Common myeloid progenitor, CD34-positive (primary cell): ENCODE results near the gene FREM1.

Experiments
- CTCF ChIA-PET: fragments of 350-600 bp; sonication (Branson Sonifier 250); formaldehyde crosslinking; loops from one replicate; lab custom pipeline; 2021; ENCODE audit warnings: antibody characterized with exemption; lab: Charles Lee
- POLR2A ChIA-PET: fragments of 350-600 bp; sonication (Branson Sonifier 250); formaldehyde crosslinking; loops from one replicate; lab custom pipeline; 2021; ENCODE audit warnings: antibody characterized with exemption; lab: Charles Lee
- DNase-seq, 3 donors: peaks; one replicate each; pipeline versions ENCODE4 v3.0.0 to v3.0.0-alpha.2; 2013
- H3K27ac ChIP-seq, 2 experiments: 1 replicate in 1 of 2; 2 replicates in 1 of 2; pipeline ENCODE4 v1.7.0; 2013; ENCODE audit warnings: inconsistent platforms in 2 of 2, low read length in 2 of 2, mild to moderate bottlenecking in 2 of 2, low read depth in 1 of 2, moderate library complexity in 1 of 2; ENCODE audit not compliant: severe bottlenecking in 2 of 2, insufficient read depth in 1 of 2, poor library complexity in 1 of 2
- H3K27me3 ChIP-seq, 5 experiments: replicated peaks in 2 of 5; 1 replicate in 3 of 5; 2 replicates in 2 of 5; pipeline versions ENCODE4 v1.6.1 to v1.7.0; 2013; ENCODE audit warnings: low read length in 4 of 5, mild to moderate bottlenecking in 2 of 5, moderate library complexity in 2 of 5, inconsistent platforms in 1 of 5; ENCODE audit not compliant: insufficient read depth in 5 of 5, control insufficient read depth in 4 of 5
- H3K36me3 ChIP-seq, 4 experiments: 1 replicate in 2 of 4; 2 replicates in 2 of 4; pipeline versions ENCODE4 v1.6.1 to v1.7.0; 2013; ENCODE audit warnings: low read length in 3 of 4, control low read depth in 1 of 4, mild to moderate bottlenecking in 1 of 4; ENCODE audit not compliant: control insufficient read depth in 4 of 4, insufficient read depth in 4 of 4
- H3K4me1 ChIP-seq, 4 experiments: 1 replicate in 3 of 4; 2 replicates in 1 of 4; pipeline versions ENCODE4 v1.6.1 to v1.7.1; 2013; ENCODE audit warnings: low read length in 3 of 4, mild to moderate bottlenecking in 3 of 4, control low read depth in 1 of 4, inconsistent platforms in 1 of 4, moderate library complexity in 1 of 4; ENCODE audit not compliant: control insufficient read depth in 4 of 4, insufficient read depth in 4 of 4; ENCODE audit errors: control extremely low read depth in 1 of 4
- H3K4me3 ChIP-seq, 7 experiments: 1 replicate in 4 of 7; 2 replicates in 3 of 7; pipeline versions ENCODE4 v1.5.1 to v1.7.0; 2013; ENCODE audit warnings: mild to moderate bottlenecking in 7 of 7, low read length in 6 of 7, moderate library complexity in 6 of 7, inconsistent platforms in 2 of 7, low read depth in 2 of 7, control low read depth in 1 of 7; ENCODE audit not compliant: insufficient read depth in 4 of 7, control insufficient read depth in 1 of 7; ENCODE audit errors: extremely low read depth in 1 of 7
- H3K9me3 ChIP-seq, 5 experiments: 1 replicate in 4 of 5; 2 replicates in 1 of 5; pipeline versions ENCODE4 v1.6.1 to v1.7.1; 2013; ENCODE audit warnings: low read length in 4 of 5, mild to moderate bottlenecking in 2 of 5, inconsistent platforms in 1 of 5, low read depth in 1 of 5, moderate library complexity in 1 of 5; ENCODE audit not compliant: control insufficient read depth in 4 of 5, insufficient read depth in 2 of 5; ENCODE audit errors: control extremely low read depth in 1 of 5
- WGBS: methylation state at CpG from one replicate; pipeline ENCODE4 v1.1.5; 2013; ENCODE audit not compliant: insufficient coverage; 5-methylcytosine and 5-hydroxymethylcytosine counted together

Gene FREM1

DNA sequence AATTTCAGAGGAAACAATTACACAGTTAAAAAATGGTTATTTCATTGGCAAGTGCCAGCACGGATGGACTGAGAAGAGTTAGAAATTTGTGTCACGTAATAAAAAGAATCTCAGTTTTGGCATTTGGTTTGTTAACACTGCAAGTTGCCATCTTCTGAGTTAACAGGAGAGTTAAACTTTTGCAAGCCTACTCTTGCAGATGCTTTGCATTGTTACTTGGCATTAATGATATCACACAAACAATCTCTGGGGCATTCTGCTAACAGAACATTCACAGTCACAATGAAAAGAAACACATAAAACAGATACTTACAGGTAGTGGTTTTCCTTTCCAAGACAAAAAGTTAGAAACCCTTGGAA lies 647 bp downstream of the FREM1 start:
- ChIA-PET POLR2A (interaction anchor here (0.6 kb wide), 1 partner anchor 25 kb away, joined by 3 read pairs; no protein-coding TSS in a partner anchor), CTCF (no interaction called here)
- Histone ChIP-seq H3K9me3 (no peaks in the 10 kb centered on the region), H3K4me3 (peak overlapping the region in 4 of 7 experiments; percentile 21 to 76 (median 60)), H3K27ac (peak overlapping the region in 1 of 2 experiments; percentile 30), H3K27me3 (no peaks in the 10 kb centered on the region), H3K4me1 (peaks cover 0 to 43% (median 5%) of the 10 kb centered on the region in 4 experiments), H3K36me3 (no peaks in the 10 kb centered on the region)
- no peak for DNase-seq
- no CpG with 5 or more reads among the region's 2 CpGs for WGBS

DNA sequence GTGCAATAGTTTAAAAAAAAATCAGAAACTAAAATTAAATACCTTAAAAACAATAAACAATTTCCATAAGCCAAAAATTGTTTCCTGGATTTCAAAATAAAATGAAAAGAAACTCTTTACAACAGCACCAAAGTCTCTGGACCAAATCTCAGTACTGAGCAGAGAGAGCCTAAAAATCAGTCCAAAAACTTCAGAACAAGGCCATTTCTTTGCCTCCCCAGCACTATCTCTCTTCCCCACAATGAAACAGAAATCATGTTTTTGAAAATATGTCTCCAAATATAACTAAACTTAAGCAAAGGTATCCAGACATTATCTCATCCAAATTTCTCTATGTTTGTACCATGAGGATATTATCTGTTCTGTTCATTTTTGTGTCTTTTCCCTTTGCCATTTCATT lies 1.0 kb downstream of the FREM1 start:
- peaks cover 0 to 43% (median 5%) of the 10 kb centered on the region in 4 experiments for H3K4me1 ChIP-seq
- no peak for DNase-seq
- H3K4me3 ChIP-seq: peak overlapping the region in 3 of 7 experiments; percentile 3 to 76 (median 75)
- ChIA-PET CTCF (no interaction called here), POLR2A (no interaction called here)
- H3K36me3 ChIP-seq: no peaks in the 10 kb centered on the region
- no peaks in the 10 kb centered on the region for H3K27me3 ChIP-seq
- peak overlapping the region in 1 of 2 experiments; percentile 30 for H3K27ac ChIP-seq
- no peaks in the 10 kb centered on the region for H3K9me3 ChIP-seq

DNA sequence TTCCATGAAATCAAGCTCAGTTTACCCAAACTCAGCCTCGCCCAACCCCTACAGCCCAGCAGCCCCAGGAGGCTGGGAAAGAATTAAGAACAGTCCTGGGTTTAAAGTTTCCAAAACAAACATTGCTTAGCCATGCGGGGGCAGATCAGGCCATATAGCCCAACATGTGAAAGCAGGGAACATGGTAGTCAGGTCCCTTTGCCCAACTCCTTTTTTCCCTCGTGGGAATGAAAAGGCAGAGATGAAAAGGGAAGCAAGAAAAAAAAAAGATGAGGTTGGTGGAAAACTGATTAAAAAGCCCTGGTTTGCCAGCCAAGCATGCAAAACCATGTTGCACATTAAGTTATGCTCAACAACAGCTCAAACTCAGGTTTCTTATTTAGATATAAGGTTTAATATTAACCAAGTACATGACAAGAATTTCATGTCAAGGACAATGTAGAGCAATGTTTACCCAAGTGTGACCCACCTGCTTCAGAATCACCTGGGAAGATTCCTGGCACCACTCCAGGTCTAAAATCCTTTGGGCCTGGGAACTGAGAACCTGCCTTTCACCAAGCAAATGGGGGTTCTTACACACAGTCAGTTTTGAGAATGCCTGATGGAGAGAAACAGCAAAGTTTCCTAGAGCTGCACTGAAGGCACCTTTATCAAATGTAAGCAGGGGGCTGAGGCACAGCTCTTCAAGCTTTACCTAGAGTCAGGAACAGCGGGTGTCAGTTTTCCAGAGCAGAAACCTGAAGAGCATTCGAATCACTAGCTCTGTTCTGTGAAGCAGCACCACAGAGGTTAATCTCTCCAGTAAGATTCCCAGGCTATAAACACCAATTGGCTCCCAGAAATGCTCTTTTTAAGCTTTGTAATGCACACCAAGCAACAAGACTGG lies 1.7 kb downstream of the FREM1 start:
- H3K27ac ChIP-seq: peak overlapping the region in 1 of 2 experiments; percentile 30
- no peak for DNase-seq
- no peaks in the 10 kb centered on the region for H3K27me3 ChIP-seq
- whole genome bisulfite sequencing: 56% methylated on average over 4 of the region's 5 CpGs
- H3K4me3 ChIP-seq: peak overlapping the region in 3 of 7 experiments; percentile 3 to 76 (median 75)
- POLR2A ChIA-PET: interaction anchor here (0.5 kb wide), 1 partner anchor 24 kb away, joined by 3 read pairs; no protein-coding TSS in a partner anchor
- H3K4me1 ChIP-seq: peaks cover 0 to 44% (median 5%) of the 10 kb centered on the region in 4 experiments
- no peaks in the 10 kb centered on the region for H3K9me3 ChIP-seq
- CTCF ChIA-PET: interaction anchor here (1.1 kb wide), 1 partner anchor 39 kb away, joined by 3 read pairs; no protein-coding TSS in a partner anchor
- no peaks in the 10 kb centered on the region for H3K36me3 ChIP-seq

DNA sequence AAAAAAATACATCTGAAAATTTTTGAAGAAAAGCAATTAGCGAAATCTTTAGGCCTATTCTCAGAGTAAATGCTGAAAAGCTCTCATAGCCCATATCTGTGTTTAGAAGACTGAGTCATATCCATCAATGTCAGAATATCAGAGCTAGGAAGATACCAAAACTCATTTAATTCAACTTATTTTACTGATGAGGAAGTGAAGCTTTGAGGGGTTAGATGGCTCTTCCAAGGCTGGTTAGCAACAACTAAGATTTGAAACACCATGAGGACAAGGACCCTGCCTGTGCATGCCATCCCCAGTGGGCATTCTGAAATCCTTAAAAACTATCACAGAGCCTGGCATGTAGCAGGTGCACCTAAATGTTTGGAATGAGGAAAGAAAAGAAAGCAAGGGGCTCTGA lies 2.5 kb downstream of the FREM1 start:
- CTCF ChIA-PET: interaction anchor here (1.1 kb wide), 1 partner anchor 38 kb away, joined by 3 read pairs; no protein-coding TSS in a partner anchor
- Histone ChIP-seq H3K9me3 (no peaks in the 10 kb centered on the region), H3K27ac (no peak overlapping the region), H3K36me3 (no peaks in the 10 kb centered on the region), H3K4me1 (peaks cover 0 to 48% (median 5%) of the 10 kb centered on the region in 4 experiments), H3K27me3 (no peaks in the 10 kb centered on the region), H3K4me3 (peak overlapping the region in 2 of 7 experiments; percentile 54 to 76)
- WGBS: no CpG with 5 or more reads among the region's 1 CpG
- POLR2A ChIA-PET: no interaction called here
- DNase-seq: peak in 1 of 3 donors; percentile 46

DNA sequence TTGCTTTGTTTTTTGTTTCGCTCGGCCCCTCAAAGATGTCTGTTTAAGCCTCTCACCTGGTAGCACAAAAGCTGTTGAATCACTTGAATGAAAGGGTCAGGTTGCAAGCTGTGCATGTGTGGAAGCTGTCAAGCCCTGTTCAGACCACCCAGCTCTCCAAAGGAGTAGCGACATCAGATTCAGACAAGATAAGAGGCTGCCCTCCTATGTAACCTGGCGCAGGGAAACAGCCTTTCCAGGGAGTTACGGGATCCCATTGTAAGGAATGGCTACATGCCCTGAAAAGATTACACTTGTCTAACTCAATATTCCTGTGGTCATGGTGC lies 2.9 kb downstream of the FREM1 start:
- DNase-seq: no peak
- H3K9me3 ChIP-seq: no peaks in the 10 kb centered on the region
- 48% methylated on average over 5 of the region's 5 CpGs for WGBS
- ChIA-PET CTCF (no interaction called here), POLR2A (no interaction called here)
- peak overlapping the region in 2 of 7 experiments; percentile 24 to 54 for H3K4me3 ChIP-seq
- H3K36me3 ChIP-seq: no peaks in the 10 kb centered on the region
- H3K4me1 ChIP-seq: peaks cover 0 to 52% (median 5%) of the 10 kb centered on the region in 4 experiments
- H3K27me3 ChIP-seq: no peaks in the 10 kb centered on the region
- peak overlapping the region in 1 of 2 experiments; percentile 12 for H3K27ac ChIP-seq

DNA sequence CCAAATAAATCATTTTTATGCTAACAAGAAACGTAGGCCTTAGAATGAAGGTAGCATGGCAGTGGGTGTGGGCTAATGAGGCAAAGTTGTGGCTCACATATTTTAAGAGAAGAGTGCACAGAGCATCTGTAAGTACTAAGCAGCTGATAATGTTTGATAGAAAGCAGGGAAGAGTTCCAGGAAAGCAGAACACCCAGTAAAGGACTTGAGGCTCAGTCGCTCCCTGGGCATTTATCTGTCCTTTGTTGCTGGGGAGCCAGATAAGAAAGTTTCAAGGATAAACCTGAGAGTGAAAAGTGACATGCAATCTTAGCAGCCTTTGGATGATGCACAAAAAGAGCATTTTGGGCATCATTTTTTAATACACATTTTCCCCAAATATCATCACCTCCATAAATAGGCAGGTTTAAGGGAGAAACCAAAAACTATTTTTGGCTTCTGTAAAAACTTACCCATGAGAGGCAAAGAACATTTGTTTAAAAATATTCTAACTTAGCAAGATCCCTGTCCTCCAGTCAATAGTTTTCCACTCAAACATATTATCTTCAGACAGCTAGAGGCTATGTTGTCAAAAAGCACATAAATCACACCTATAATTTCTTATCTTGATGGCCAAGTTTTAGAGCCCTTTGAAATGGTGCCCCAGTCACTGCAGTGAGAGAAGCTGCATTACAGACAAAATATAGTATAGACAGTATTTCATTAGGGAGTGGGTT lies 3.4 kb downstream of the FREM1 start:
- WGBS: 34% methylated on average over 2 of the region's 2 CpGs
- Histone ChIP-seq H3K9me3 (no peaks in the 10 kb centered on the region), H3K36me3 (no peaks in the 10 kb centered on the region), H3K27ac (peak overlapping the region in 1 of 2 experiments; percentile 12), H3K4me3 (peak overlapping the region in 2 of 7 experiments; percentile 48 to 54), H3K4me1 (peaks cover 0 to 52% (median 5%) of the 10 kb centered on the region in 4 experiments), H3K27me3 (no peaks in the 10 kb centered on the region)
- ChIA-PET CTCF (no interaction called here), POLR2A (no interaction called here)
- peak in 2 of 3 donors; percentile 22 to 48 for DNase-seq
